Stimulated activated CD4-positive, alpha-beta T cell treated with anti-CD3 and anti-CD28 coated beads, Interleukin-4, amount 100 ng/mL, for 1 hour (primary cell): ENCODE data around the gene CECR2.

Experiments used
- DNase-seq: peaks from one replicate; pipeline ENCODE4 v3.0.0-alpha.2; 2020

CECR2 gene

DNA sequence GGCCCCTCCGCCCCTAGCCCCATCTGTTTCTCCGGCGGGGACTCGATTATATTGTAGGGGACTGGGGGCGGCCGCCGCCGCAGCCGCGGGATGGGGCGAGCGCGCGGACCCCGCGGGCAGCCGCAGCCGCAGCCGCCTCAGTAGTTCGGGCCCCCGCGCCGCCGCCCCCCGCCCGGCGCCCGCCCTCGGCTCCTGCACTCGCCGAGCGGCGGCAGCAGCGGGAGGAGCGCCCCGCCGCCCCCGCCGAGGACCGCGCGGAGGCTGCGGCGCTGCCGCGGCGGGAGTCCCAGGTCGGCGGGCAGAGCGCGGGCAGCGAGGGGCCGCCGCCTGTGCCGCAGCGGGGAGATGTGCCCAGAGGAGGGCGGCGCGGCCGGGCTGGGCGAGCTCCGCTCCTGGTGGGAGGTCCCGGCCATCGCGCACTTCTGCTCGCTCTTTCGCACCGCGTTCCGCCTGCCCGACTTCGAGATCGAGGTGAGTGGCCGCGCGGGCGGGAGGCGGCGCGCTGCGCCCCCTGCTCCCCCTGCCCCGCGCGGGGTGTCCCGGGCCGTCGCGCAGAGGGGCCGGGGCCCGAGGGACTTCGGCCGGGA is at the start of gene CECR2:
CECR2 (plus strand) TSS at position 22 of the 587 bp plus-strand sequence; CDS start at position 346, 324 bp downstream.
- peak; percentile 31 for DNase-seq

DNA sequence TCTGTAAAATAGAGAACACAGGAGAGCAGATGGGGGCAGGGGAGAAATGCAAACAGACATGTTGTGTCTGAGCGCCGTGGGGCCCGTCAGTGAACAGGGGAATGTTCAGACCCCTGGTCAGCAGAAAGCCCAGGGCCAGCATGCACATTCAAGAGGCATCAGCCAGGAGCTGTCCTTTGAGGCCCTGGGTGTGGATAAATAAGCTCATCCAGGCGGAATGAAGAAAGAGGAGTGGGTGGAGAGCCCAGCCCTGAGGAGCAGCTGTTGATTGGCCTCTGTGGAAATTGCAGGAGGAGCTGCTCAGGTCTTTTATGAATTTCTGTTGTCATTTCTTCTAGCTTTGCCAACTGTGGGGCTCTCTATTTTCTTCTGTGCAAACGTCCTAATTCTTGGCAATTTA is 49.7 kb upstream of the CECR2 start:
- no peak for DNase-seq

DNA sequence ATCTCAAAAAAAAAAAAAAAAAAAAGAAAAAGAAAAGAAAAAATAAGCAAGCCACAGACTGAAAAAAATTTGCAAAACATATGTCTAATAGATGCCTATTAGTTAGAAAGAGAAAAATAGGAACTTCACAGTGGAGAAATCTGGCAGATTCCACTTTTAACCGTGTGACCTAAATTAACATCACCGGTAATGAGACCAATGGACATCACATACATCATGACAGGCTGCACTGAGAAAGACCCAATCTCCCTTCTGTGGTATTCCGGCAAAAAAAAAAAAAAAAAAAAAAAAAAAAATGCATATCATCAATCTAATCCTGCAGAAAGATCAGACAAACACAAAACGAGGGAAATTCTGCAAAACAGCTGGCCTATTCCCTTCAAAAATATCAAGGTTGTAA is 46.7 kb upstream of the CECR2 start:
- DNase-seq = no peak

DNA sequence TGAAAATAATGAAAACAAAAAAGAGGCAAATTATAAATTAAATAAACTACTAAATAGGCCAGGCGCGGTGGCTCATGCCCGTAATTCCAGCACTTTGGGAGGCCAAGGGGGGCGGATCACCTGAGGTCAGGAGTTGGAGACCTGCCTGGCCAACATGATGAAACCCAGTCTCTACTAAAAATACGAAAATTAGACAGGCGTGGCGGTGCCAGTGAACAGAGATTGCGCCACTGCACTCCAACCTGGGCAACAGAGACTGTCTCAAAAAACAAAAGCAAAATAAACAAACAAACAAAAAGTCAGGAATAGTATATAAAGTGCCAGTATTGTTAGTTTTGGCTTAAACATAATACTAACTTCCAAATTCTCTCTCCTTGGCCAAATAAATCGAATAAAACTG is 37.6 kb upstream of the CECR2 start:
- DNase-seq = no peak

DNA sequence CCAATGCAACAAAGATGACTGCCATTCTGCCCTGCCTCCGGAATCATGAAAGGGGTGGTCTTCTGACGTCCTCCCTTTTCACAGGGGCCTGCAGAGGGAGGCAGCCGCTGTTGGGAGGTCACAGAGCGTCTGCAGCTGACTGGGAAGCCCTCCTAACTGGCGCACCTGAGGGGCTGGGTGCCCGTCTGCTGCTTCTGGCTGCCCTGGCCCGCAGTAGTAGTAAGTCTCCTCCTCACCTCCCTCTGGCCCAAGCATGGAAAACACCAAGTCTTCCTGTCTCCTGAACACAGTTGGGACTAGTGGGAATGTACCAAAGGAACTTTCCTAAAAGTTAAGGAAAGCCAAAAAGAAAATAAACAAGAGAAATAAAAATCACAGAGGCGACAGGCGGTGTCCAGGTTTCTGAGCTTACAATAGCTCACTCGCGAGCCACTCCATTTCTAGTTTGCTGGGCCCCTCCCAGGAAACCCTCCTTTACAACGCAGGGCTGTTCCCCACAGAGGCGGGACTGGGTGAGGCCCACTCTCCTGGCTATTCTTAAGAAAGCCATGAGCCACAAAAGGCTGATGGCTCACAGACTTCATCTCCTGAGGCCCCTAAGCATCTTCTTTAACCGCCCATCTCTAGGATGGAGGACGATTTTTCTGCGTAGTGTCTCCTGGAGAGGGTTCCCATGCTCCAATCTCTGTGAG is 37.0 kb upstream of the CECR2 start:
- no peak for DNase-seq

DNA sequence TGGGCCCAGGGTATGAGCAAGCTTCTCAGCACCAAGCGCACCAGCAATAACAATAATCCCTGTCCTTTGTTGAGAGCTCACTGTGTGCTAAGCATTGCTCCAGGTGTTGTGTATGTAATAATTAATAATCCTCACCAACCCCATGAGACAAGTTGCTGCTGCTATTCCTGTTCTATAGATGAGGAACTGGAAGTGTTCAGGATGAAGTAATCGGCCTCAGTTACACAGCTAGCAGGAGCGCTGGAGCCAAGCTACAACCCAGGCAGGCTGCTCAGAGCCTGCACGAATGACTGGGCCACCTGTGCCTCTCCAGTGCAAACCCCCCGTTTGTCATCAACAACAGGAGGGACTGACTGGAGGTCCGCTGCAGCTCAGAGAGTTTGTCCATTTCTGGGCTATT is 35.2 kb upstream of the CECR2 start:
- no peak for DNase-seq

DNA sequence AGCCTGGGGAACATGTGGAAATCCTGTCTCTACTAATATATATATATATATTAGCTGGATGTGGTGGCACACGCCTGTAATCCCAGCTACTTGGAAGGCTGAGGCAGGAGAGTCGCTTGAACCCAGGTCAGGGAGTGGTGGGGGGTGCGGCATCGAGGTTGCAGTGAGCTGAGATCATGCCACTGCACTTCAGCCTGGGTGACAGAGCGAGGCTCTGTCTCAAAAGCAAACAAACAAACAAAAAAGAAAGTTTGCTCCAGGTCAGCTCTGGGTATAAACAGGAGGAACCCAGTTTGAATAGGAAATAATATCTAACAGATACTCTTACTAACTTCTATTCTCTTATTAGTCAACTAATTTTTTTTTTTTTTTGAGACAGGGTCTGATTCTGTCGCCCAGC is 34.3 kb upstream of the CECR2 start:
- DNase-seq = no peak

DNA sequence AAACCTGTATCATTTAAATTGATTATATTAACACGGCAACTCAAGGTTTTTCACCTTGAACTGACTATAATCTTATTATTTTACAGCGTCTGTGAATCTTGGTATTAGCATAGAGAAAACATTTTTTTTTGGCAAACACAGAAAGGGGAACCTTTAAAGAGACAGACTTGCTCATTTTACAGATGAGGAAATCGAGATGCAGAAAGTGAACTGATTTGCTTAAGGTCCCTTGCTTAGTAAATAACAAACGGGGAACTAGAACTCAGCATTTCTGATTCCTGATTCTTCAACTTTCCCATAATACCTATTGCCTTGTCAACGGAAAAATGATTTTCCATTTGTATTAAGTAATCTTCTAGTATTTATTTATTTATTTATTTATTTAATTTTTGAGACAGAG is 33.2 kb upstream of the CECR2 start:
- no peak for DNase-seq

DNA sequence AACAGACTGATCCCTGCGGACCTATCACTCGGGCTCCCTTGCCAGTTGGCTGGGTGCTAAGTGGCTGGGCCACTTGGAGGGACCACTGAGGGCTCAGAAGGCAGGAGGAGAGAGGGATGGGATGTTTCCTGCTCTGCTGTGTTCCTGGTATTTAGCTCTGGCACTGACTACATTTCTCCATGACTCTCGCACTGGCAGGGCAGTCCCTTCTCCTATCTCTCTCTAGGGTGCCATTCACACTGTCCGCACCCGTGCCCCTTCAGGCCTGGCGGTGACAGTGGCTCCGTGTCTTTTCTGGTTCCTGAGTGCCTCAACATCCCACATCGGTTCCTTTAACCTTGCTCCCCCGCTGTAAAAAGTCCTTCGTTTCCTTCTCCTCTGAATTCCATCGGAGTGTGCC is 31.6 kb upstream of the CECR2 start:
- no peak for DNase-seq

DNA sequence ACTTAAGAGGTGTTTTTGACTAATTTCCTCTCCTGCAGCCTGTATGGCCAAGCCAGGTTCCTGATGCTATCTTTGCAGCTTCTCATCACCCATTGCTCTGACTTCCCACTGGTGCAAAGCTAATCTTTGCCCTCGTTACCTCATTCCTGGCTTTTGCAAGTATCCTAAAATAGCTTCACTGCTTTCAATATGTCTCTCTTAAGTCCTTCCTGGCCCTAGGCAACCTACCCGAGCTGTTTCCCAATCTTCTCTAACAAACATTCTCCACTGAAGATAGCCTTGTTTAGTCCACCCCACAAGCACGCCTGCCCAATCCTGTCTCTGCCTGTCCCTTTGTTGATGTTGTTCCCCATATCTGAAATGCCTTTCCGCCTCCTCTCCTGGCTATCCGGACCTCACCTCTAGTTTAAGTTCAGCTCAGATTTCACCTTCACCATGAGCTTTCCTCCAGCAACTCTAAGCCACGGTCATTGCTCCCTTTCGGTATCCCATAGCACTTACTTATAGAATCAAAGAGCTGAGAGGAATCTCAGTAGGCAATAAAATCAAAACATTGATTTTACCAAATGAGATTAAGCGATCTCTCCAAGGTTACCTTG is 30.1 kb upstream of the CECR2 start:
- DNase-seq = no peak

DNA sequence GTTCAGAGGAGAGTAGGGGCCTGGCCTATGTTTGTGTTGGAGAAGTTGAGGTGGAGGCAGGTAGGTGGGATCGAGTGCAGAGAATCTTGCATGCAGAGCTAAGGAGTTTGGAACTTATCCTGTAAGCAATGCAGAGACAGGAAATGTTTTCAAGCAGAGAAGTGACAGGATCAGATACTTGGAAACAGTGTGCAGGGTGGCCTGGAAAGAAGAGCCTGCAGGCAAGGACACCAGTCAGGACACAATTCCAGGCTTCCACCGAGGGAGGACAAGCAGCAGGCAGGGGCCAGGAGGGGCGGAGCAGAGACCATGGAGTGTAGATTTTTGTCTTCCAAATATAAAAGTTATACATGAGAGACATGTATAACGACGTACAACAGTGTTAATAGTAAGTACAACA is 26.9 kb upstream of the CECR2 start:
- DNase-seq = no peak

DNA sequence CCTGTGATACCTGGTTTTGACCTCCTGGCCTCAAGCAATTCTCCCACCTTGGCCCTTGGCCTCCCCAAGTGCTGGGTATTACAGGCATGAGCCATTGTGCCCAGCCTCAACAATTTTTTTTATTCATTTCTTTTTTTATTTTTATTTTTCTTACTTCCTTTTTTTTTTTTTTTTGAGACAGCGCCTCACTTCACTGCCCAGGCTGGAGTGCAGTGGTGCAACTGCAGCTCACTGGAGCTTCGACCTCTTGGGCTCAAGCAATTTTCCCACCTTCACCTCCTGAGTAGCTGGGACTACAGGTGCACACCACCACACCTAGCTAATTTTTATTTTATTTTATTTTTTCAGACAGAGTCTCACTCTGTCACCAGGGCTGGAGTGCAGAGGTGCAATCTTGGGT is 25.5 kb upstream of the CECR2 start:
- DNase-seq = no peak

DNA sequence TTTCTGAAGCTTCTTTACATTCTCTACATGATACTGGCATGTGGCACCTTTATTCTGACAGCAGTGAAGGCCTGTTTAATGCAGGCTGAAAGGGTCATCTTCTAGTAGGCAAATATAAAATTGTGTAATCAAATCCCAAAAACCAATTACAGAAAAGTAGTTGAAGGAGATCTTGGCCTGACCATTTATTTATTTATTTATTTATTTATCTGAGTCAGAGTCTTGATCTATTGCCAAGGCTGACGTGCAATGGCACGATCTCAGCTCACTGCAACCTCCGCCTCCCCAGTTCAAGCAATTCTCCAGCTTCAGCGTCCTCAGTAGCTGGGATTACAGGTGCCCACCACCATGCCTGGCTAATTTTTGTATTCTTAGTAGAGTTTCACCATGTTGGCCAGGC is 22.7 kb upstream of the CECR2 start:
- no peak for DNase-seq

DNA sequence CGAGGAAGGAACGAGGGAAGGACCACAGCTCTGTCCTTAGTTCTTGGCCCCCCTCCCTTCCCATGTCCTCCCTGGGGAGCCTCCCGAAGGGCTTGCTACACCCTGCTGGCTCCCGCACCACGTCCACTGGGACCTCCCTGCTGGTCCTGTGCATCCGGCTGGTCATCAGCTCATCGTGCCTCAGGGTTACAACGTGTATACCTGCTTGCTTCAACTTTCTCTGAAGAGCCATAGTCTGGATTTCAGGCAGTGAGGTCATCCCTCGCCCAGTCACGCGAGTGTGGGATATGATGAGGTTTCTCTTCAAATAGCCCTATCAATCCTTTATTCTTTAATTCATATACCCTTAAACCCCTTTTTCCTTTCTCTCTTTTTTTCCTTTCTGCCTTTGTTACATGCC is 21.5 kb upstream of the CECR2 start:
- no peak for DNase-seq

DNA sequence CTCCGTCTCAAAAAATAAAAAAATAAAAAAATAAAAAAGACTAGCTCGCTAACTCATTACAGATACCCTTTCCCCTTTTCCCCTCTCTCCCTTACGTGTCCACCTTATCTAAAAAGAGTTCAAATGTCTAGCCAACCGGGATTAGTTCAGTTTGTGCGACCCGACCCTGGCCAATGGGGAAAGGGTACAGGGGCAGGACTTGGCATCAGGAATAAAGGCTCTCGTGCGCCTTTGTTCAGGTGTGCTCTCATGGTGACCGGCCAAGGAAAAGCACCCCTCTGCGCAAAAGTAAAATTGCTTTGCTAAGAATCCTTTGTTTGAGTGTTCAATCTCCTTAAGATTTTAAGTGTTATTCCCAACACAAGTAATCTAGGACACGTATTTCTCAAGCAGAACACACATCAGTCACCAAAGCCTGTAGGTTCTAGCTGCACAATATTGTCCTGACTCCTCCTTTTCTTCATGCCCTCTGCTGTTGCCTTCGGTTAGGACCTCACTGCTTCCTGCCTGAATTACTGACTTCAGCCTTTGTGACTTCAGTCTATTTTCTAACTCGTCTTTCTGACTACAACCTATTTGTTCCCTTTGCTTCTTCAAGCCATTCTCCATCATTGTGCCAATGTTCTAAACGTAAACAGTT is 20.7 kb upstream of the CECR2 start:
- DNase-seq = no peak

DNA sequence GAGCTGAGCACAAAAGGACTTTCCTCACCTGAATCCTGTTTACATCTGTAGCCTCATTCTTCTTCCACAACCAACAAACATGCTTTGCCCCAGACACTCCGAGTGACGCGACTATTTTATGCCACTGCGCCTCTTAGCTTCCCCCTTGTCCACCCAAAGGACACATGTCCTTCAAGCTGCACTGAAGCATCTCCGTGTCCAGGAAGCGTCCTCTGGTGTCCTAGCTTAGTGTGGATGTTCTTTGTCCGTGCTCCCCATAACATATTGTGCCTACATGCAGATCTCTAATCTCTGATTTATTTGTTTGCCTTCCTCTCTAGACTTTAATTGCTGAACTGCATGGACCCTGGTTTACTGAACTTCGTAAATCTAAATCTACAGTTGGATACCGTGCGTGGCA is 20.1 kb upstream of the CECR2 start:
- DNase-seq = no peak

DNA sequence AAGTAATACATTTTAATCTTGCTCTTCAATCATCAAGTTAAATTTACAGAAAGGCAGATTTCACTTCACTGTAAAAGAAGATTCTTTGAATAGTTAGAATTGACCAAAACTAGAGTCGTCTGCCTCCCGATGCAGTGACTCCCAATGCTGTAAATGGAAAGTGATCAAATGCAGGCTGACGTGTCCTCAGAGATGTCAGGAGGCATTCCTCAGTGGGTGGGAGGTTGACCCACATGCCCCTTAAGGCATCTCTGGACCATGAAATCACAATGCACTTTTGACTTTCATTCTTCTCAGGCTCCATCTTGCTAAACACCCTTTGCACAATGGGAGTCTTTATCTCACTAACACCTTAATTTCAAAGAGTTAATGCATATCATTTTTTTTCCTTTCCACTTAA is 19.0 kb upstream of the CECR2 start:
- DNase-seq = no peak

DNA sequence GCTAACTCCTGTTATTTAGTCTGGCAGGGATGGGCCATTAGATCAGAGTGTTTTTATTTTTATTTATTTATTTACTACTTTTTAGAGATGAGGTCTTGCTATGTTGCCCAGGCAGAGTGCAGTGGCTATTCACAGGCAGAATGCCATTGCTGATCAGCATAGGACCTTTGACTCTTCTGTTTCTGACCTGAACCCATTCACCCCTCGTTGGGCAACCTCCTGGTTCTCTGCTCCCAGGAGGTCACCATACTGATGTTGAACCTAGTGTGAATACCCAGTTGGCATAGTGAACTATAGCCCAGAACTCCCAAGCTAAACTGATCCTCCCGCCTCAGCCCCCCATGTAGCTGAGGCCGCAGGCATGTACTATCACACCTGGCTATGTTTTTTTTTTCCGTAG is 16.5 kb upstream of the CECR2 start:
- DNase-seq = no peak

DNA sequence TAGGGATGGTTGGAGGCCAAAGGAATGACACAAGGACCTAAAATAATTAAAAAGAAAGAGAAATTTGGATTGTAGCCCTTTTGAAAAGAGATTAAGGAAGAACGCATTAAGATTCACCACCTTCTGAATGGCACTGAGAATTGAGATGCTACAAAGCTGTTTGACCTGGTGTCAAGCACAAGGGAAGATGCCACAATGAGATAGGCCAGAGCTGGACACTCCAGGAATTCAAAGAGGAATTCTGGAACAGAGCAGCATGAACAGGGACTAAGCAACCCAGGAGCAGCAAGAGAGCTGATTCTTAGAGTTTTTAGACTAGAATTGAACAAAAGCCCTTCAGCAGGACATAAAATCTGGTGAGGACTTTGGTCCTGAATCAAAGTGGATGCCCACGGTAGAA is 11.6 kb upstream of the CECR2 start:
- no peak for DNase-seq

DNA sequence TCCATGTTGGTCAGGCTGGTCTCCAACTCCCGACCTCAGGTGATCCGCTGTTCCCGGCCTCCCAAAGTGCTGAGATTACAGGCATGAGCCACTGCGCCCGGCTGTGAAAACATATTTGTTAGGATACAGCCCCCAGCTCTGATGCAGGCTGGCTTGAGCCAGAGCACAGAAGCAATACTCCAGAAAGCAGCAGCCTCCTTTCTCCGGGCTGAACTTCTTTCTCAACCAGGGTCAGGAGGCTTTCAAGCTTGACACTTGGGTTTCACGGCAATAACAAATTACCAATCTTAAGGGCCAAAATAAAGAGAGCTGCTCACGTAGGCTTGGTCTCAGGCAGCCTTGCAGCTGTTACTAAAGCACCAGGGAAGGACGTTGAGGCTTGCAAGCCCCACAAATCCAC is 10.8 kb upstream of the CECR2 start:
- DNase-seq = no peak

DNA sequence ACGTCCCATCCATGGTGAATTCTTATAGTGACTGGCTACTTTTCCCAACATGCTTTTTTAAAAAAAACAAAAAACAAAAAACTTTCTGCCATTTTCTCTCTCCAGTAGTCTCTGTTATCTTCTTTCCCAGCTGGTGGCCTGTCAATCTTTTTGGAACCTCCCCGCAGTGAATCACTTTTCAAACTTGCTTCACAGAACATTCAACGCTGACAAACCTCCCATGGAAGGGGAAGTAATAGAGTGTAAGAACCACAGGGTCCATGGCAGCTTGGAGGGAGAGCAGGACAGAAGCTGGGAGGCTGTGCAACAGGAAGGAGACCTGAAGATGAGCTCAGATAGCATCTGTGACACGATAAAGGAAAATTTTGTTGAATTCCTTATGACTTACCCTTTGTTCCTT is 9.8 kb upstream of the CECR2 start:
- DNase-seq = no peak

DNA sequence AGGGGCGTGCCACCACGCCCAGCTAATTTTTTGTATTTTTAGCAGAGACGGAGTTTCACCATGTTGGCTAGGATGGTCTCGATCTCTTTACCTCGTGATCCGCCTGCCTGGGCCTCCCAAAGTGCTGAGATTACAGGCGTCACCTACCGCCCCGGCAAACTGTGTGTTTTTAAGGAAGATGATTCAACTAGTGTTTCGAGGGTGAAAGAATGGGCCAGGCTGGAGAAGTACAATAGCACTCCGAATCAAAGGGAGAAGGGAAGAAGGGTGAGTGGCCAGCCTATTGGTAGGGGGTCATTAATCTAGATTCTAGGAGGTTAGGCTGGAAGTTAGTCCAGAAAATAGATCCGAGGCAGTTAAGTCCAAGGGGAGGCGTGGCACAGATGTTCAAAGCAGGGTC is 2.9 kb upstream of the CECR2 start:
- DNase-seq = no peak

DNA sequence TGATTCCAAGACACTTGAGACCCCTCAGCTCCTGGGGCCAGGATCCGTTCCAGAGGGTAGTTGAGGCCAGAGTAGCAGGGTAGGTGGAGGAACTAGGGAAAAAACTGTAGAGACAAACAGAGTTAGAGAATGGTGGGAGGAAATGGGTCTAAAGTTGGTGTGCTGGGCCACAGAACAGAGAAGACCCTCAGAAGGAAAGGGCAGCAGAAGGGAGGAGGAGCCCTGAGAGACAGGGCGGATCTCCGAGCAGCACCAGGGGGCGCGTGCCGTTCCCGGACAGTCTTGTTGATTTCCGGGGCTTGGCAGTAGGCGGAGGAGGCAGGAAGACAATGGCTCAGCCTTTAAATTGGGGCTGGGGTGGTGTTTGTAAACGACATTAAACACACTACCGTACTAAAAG is 2.4 kb upstream of the CECR2 start:
- peak; percentile 30 for DNase-seq

DNA sequence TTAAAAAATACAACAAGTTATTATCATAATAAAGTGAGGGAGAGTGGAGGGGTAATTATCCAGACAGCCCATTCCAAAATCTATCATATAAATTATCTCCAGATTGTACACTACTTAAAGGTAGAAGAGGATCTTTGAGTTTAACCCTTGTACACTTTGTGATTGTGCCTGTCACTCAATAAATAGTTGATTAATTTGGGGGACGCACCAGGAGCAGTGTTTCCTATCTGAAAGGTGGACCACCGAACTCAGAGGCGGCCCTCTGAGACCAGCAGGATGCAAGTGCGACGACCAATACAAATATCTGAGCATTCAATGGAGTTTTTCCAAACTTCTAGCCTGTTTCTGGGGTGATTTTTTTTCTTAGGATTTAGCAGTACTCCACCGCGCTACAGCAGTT is 1.1 kb upstream of the CECR2 start:
- DNase-seq = no peak
